ENCODE results near the gene ZNF148.

ZNF148 gene

GRCh38 chr3:125289429-125289981 lies 85.6 kb downstream of the ZNF148 start:
- DNase-seq (ENCODE audit: low read depth in 1 of 2, low spot score in 1 of 2) = no peak

DNA sequence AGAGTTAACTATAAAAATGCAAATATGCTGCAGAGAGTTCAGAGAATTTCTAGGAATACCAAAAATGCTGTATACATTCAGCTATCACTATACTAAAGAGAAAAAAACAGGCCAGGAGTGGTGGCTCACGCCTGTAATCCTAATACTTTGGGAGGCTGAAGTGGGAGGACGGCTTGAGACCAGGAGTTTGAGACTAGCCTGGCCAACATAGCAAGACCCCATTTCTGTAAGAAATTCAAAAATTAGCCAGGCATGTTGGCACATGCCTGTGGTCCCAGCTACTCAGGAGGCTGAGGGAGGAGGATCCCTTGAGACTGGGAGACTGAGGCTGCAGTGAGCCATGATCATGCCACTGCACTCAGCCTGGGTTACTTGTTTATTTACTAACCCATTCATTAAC lies 87.9 kb downstream of the ZNF148 start:
- no peak for DNase-seq (ENCODE audit: low read depth in 1 of 2, low spot score in 1 of 2)

DNA sequence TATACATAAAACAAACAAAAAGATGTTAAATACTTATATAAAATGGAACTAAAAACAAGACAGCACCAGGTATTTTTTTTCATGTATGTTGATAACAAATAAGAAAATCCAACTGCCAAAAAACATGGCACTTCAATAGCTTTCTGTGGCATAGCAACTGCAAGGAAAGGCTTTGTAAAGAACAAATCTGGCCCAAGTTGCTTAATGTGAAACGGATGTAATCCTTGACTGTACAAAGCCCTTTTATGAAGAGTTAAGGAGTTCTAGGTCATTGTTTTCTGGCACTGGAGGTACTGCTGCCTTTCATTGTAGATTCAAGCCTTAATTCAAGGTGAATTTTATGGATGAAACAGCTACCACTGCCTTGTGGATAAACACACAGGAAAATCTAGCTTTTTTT lies 93.7 kb downstream of the ZNF148 start:
- no peak for DNase-seq (ENCODE audit: low read depth in 1 of 2, low spot score in 1 of 2)

GRCh38 chr3:125280668-125281361 lies 94.3 kb downstream of the ZNF148 start:
- DNase-seq (ENCODE audit: low read depth in 1 of 2, low spot score in 1 of 2) = no peak

DNA sequence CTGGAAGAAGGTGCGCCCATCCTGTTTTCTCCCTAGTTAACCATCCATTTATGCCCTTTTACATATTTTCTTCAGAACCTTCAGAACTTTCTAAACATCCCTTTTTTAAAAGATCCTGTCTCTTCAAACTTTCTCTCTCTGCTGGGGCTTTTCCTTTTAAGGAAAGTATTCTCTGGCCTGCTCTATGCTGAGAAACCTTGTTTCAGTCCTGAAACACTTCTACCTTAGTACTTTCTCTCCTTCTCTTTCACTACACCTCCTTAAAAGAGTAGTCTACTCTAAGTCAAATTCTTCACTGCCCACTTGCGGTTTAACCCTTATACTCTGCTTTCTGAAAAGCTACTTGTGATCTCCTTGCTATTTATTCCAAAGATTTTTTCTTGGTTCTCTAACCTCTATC lies 97.0 kb downstream of the ZNF148 start:
- DNase-seq (ENCODE audit: low read depth in 1 of 2, low spot score in 1 of 2) = no peak

GRCh38 chr3:125271127-125271526 lies 104.0 kb downstream of the ZNF148 start:
- DNase-seq (ENCODE audit: low read depth in 1 of 2, low spot score in 1 of 2) = no peak

GRCh38 chr3:125267460-125267859 lies 107.7 kb downstream of the ZNF148 start:
- DNase-seq (ENCODE audit: low read depth in 1 of 2, low spot score in 1 of 2) = no peak

GRCh38 chr3:125266971-125267370 lies 108.2 kb downstream of the ZNF148 start:
- DNase-seq (ENCODE audit: low read depth in 1 of 2, low spot score in 1 of 2) = no peak

DNA sequence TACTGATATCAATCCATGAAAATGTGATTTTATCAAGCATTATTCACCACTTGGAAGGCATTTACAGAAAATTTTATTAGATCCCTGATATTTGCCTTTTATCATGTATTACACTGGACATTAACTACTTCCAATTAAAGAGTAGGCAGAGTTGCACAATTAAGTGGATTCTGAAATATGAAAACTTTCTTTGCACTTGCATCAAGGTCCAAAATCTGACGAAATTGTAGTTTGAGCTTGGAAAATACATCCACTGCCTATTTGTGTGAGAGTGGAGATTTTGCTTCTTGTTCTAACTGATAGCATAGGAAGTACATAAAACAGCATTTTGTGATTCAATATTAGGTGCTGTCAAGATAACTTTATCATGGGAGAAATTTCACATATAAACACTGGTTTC lies 113.0 kb downstream of the ZNF148 start:
- no peak for DNase-seq (ENCODE audit: low read depth in 1 of 2, low spot score in 1 of 2)

- no peak for DNase-seq (ENCODE audit: low read depth in 1 of 2, low spot score in 1 of 2)
These were observed 114.1 kb downstream of the ZNF148 start for GRCh38 chr3:125261031-125261430.

GRCh38 chr3:125260158-125260557 lies 115.0 kb downstream of the ZNF148 start:
- no peak for DNase-seq (ENCODE audit: low read depth in 1 of 2, low spot score in 1 of 2)

DNA sequence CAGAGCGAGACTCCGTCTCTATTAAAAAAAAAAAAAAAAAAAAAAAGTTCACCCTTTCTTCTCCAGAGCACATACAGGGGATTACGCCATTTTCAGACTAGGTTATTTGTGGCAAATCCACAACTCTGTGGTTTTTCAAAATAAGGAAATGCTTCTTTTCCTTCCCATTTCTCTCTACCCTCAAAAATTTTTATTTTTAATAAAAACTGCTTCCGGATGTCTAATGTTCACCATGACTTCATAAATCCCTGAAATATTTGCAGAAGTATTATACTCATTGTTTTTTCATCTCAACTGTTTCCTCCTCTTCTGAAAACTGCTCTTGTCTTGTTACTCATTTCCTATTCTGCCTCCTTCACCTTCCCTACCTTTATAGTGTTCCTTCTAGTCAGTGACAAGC lies 117.6 kb downstream of the ZNF148 start:
- no peak for DNase-seq (ENCODE audit: low read depth in 1 of 2, low spot score in 1 of 2)

DNA sequence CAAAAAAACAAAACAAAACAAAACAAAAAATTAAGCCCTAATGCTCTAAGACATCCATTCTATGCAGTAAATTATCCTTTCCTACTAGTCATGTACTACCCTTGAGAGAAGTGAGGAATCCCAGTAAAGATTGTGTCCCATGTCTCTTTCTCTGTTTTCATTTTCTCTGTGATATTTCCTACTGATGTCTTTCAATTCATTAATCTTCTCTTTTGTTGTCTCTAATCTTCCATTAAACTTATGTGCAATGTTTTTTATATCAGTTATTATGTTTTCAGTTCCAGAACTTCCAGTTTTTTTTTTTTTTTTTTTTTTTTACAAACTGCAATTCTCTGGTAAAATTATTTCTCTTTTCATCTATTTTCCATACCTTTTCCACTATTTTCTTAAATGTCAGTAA lies 118.5 kb downstream of the ZNF148 start:
- no peak for DNase-seq (ENCODE audit: low read depth in 1 of 2, low spot score in 1 of 2)

DNA sequence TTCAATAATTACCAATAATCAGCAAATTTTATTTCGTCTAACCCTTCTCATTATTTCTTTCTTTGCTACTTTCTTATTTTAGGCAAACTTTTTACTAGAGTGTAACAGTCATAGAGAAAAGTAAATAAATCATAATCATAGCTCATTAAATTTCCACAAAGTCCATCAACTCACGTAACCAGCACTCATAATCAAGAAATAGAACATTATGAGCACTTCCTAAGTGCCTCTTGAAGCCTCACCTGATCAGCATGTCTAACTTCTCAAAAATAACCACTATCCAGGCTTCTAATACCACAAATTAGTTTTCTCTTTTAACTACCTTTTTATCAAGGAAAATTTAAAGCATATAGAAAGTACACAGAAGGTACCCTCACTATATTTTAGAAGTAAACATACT lies 124.2 kb downstream of the ZNF148 start:
- no peak for DNase-seq (ENCODE audit: low read depth in 1 of 2, low spot score in 1 of 2)

DNA sequence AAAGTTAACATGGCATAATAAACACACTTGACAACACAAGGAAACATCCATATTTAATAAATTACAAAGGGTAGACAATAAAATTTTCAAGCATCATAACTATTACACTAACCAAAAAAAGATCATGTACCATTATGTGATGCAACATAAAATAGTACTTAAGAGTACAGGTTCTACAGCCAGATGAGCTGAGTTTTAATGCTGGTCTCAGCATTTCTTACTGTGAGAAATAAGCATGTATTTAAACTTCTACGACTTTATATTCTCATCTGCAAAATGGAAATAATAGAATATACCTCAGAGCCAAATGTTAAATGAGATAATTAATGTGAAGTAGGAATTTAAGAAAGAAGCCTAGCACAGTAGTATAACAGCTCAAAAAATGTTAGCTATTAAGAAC lies 128.9 kb downstream of the ZNF148 start:
- no peak for DNase-seq (ENCODE audit: low read depth in 1 of 2, low spot score in 1 of 2)

DNA sequence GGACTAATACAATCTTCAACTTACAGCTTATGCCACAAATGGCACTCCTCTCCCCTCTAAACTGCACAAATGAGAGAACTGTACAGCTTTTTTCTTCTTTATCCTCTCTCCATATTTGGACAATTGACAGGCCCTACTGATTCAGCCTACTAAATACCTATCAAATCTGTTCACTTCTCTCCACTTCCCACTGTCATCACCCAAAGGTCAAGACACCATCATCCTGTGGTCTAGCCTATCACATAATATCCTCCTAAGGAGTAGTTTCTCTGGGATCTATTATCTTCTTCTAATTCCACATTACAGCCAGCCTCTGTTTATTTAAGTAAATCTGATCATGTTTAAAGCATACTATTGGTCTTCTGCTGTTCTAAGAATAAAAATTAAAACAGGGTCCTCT lies 129.6 kb downstream of the ZNF148 start:
- DNase-seq (ENCODE audit: low read depth in 1 of 2, low spot score in 1 of 2) = no peak

GRCh38 chr3:125240496-125240895 lies 134.6 kb downstream of the ZNF148 start:
- no peak for DNase-seq (ENCODE audit: low read depth in 1 of 2, low spot score in 1 of 2)

GRCh38 chr3:125239266-125239665 lies 135.9 kb downstream of the ZNF148 start:
- DNase-seq (ENCODE audit: low read depth in 1 of 2, low spot score in 1 of 2) = no peak

DNA sequence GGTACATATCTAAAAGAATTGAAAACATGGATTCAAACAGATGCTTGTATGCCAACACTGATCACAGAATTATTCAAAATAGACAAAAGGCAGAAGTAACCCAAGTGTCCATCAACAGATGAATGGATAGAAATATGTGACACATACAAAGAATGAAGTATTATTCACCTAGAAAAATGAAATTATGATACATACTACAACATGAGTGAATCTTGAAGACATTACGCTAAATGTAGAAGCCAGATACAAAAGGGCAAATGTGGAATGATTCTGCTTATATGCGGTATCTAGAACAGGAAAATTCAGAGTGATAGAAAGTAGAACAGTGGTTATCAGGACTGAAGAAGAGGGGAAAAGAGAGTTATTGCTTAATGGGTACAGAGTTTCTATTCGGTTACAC lies 136.4 kb downstream of the ZNF148 start:
- no peak for DNase-seq (ENCODE audit: low read depth in 1 of 2, low spot score in 1 of 2)

GRCh38 chr3:125236331-125236903 lies 138.7 kb downstream of the ZNF148 start:
- no peak for DNase-seq (ENCODE audit: low read depth in 1 of 2, low spot score in 1 of 2)

DNA sequence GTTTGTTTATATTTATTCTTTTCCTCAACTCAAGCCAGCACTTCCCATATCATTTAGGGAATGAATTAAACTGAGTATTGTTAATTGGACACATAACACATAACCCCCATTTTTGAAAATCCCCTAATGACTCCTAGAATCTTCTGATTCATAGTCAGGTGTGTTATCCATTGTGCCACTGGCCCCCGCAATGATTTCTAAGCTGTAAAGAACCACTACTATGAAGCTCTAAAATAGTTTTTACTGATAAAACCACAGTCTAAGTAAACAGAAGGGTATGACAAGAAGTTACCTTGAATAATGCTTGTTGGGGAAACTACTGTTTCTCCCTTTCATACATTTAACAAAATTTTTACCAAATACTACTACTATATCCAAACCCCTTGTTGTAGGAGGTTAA lies 140.3 kb downstream of the ZNF148 start:
- DNase-seq (ENCODE audit: low read depth in 1 of 2, low spot score in 1 of 2) = no peak

- DNase-seq (ENCODE audit: low read depth in 1 of 2, low spot score in 1 of 2) = no peak
These were observed 142.7 kb downstream of the ZNF148 start for GRCh38 chr3:125232401-125232800.

DNA sequence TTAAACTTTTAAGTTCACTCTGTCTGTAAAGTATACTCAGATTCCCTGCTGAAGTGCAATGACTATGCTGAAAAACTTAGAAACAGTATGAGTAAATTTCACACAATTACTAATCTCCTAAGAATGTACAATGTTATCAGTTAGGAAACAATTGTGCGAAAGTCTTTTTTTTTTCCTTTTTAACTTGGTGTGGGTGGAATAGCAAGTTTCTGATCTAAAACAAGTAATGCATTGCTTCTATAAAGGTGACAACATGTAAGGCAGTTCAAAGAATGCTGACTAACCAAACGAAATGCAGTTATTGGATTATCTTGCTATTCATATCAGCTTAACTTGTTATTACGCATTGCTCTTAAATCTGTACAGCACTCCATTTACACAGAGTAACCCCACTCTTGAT lies 143.2 kb downstream of the ZNF148 start:
- no peak for DNase-seq (ENCODE audit: low read depth in 1 of 2, low spot score in 1 of 2)
